ENCODE measurements around the gene DDX20. TPM values are rescaled to one million over a fixed set of nuclear protein-coding genes. Genes with fewer than 3 reads are reported as not detected.

DDX20 gene
- total RNA-seq, 1 donor from 2014 or later, result 15.4 TPM

GRCh38 chr1:111719135-111719534 lies 36.6 kb upstream of the DDX20 start:
- Histone ChIP-seq H3K4me1 (ENCODE audit: insufficient read depth, low read length) (no peaks in the 10 kb centered on the region), H3K27ac (ENCODE audit: low read depth, low read length) (no peak overlapping the region), H3K9ac (ENCODE audit: low read length) (no peak overlapping the region), H3K27me3 (ENCODE audit: insufficient read depth, low read length) (no peaks in the 10 kb centered on the region), H3K9me3 (ENCODE audit: insufficient read depth, low read depth, low read length) (no peaks in the 10 kb centered on the region), H2AFZ (ENCODE audit: low read depth, low read length) (no peak overlapping the region), H3K79me2 (ENCODE audit: insufficient read depth, low read length) (no peaks in the 10 kb centered on the region), H3K4me3 (ENCODE audit: insufficient read depth, low read depth, low read length) (no peak overlapping the region), H3K4me2 (ENCODE audit: low read length) (no peak overlapping the region), H3K36me3 (ENCODE audit: insufficient read depth, low read length) (no peaks in the 10 kb centered on the region), H4K20me1 (ENCODE audit: insufficient read depth, low read length) (peaks cover 3% of the 10 kb centered on the region)
- FAIRE-seq (no peak), DNase-seq (ENCODE audit: low read depth) (no peak)
- Mint-ChIP-seq H3K4me1 (ENCODE audit: low read depth, unreplicated experiment) (no peaks in the 10 kb centered on the region), H3K27me3 (ENCODE audit: low read depth, unreplicated experiment) (no peaks in the 10 kb centered on the region), H3K27ac (ENCODE audit: unreplicated experiment) (no peak overlapping the region), H3K36me3 (ENCODE audit: low read depth, unreplicated experiment) (peaks cover 2% of the 10 kb centered on the region), H3K4me3 (ENCODE audit: unreplicated experiment) (no peak overlapping the region), H3K9me3 (ENCODE audit: unreplicated experiment) (no peaks in the 10 kb centered on the region)
- TF ChIP-seq EZH2 (IDR thresholded peaks at IDR 0.05; ENCODE audit: insufficient read depth, low read length), result no peak
- no peak for TF ChIP-seq CTCF (IDR thresholded peaks at IDR 0.05; ENCODE audit: insufficient read depth, low read depth, low read length)

- H3K27ac ChIP-seq (ENCODE audit: low read depth, low read length), result no peak overlapping the region
- no peak overlapping the region for H3K4me3 ChIP-seq (ENCODE audit: insufficient read depth, low read depth, low read length)
- no peak overlapping the region for H3K27ac Mint-ChIP-seq (ENCODE audit: unreplicated experiment)
- H3K9ac ChIP-seq (ENCODE audit: low read length), result no peak overlapping the region
- H3K27me3 Mint-ChIP-seq (ENCODE audit: low read depth, unreplicated experiment), result no peaks in the 10 kb centered on the region
- H3K36me3 ChIP-seq (ENCODE audit: insufficient read depth, low read length), result no peaks in the 10 kb centered on the region
- TF ChIP-seq CTCF (IDR thresholded peaks at IDR 0.05; ENCODE audit: insufficient read depth, low read depth, low read length), result no peak
- TF ChIP-seq EZH2 (IDR thresholded peaks at IDR 0.05; ENCODE audit: insufficient read depth, low read length), result no peak
- H3K4me1 Mint-ChIP-seq (ENCODE audit: low read depth, unreplicated experiment), result no peaks in the 10 kb centered on the region
- H3K27me3 ChIP-seq (ENCODE audit: insufficient read depth, low read length), result no peaks in the 10 kb centered on the region
- no peaks in the 10 kb centered on the region for H3K79me2 ChIP-seq (ENCODE audit: insufficient read depth, low read length)
- FAIRE-seq, result no peak
- no peaks in the 10 kb centered on the region for H3K9me3 Mint-ChIP-seq (ENCODE audit: unreplicated experiment)
- H3K9me3 ChIP-seq (ENCODE audit: insufficient read depth, low read depth, low read length), result no peaks in the 10 kb centered on the region
- no peak for DNase-seq (ENCODE audit: low read depth)
- H4K20me1 ChIP-seq (ENCODE audit: insufficient read depth, low read length), result peaks cover 3% of the 10 kb centered on the region
- no peak overlapping the region for H3K4me3 Mint-ChIP-seq (ENCODE audit: unreplicated experiment)
- no peak overlapping the region for H3K4me2 ChIP-seq (ENCODE audit: low read length)
- H3K4me1 ChIP-seq (ENCODE audit: insufficient read depth, low read length), result no peaks in the 10 kb centered on the region
- H3K36me3 Mint-ChIP-seq (ENCODE audit: low read depth, unreplicated experiment), result peaks cover 2% of the 10 kb centered on the region
- no peak overlapping the region for H2AFZ ChIP-seq (ENCODE audit: low read depth, low read length)
These were observed 36.0 kb upstream of the DDX20 start for GRCh38 chr1:111719674-111720132.

DNA sequence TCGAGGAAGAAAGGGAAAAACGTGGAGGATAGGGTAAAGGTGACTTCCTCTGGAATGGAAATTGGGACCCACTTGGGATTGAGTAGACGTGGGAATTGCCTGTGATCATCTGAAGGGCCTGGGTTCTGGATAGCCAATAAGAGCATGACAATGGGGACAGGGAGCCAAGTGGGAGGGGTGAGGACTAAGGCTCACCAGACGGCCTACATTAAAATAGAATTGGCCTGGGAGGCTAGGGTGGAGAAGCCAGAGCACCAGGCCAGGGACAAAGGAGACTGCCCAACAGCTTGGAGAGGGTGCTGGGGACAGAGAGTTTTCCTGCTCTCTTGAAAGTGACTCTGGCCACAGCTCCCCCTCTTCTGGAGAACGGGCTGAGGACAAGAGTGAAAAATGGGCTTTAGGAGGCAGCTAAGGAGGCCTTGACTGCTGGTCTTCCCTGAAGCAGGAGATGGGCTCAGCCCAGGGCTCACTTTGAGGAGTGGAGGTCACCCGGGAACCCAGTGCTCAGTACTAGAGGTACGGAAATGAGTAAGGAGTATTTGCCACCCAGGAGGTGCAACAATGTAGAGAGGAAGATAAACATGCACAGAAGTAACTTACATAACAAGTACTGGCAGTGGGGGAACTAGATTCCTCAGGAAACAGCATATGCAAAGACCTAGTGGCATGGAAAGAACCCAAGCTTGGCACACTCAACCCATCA lies 35.3 kb upstream of the DDX20 start:
- Histone ChIP-seq H2AFZ (ENCODE audit: low read depth, low read length) (no peak overlapping the region), H4K20me1 (ENCODE audit: insufficient read depth, low read length) (peaks cover 3% of the 10 kb centered on the region), H3K4me3 (ENCODE audit: insufficient read depth, low read depth, low read length) (no peak overlapping the region), H3K79me2 (ENCODE audit: insufficient read depth, low read length) (no peaks in the 10 kb centered on the region), H3K27ac (ENCODE audit: low read depth, low read length) (no peak overlapping the region), H3K27me3 (ENCODE audit: insufficient read depth, low read length) (no peaks in the 10 kb centered on the region), H3K36me3 (ENCODE audit: insufficient read depth, low read length) (no peaks in the 10 kb centered on the region), H3K4me2 (ENCODE audit: low read length) (no peak overlapping the region), H3K9me3 (ENCODE audit: insufficient read depth, low read depth, low read length) (no peaks in the 10 kb centered on the region), H3K4me1 (ENCODE audit: insufficient read depth, low read length) (no peaks in the 10 kb centered on the region), H3K9ac (ENCODE audit: low read length) (no peak overlapping the region)
- Mint-ChIP-seq H3K9me3 (ENCODE audit: unreplicated experiment) (no peaks in the 10 kb centered on the region), H3K36me3 (ENCODE audit: low read depth, unreplicated experiment) (peaks cover 2% of the 10 kb centered on the region), H3K27me3 (ENCODE audit: low read depth, unreplicated experiment) (no peaks in the 10 kb centered on the region), H3K27ac (ENCODE audit: unreplicated experiment) (peak overlapping the region; percentile 19), H3K4me3 (ENCODE audit: unreplicated experiment) (no peak overlapping the region), H3K4me1 (ENCODE audit: low read depth, unreplicated experiment) (no peaks in the 10 kb centered on the region)
- DNase-seq (ENCODE audit: low read depth), result no peak
- TF ChIP-seq EZH2 (IDR thresholded peaks at IDR 0.05; ENCODE audit: insufficient read depth, low read length) (no peak), CTCF (IDR thresholded peaks at IDR 0.05; ENCODE audit: insufficient read depth, low read depth, low read length) (no peak)
- no peak for FAIRE-seq

Measured in astrocyte (in vitro differentiated cells and primary cell).